ENCODE data around the gene KANSL1L. TPM values are rescaled to one million over a fixed set of nuclear protein-coding genes. Genes with fewer than 3 reads are reported as not detected.

The KANSL1L gene
- total and polyA plus RNA-seq, 2 experiments from 2014 or later: 7.4 to 21.1 TPM

GRCh38 chr2:210092791-210093190 lies 78.4 kb downstream of the KANSL1L start:
- H3K79me2 ChIP-seq (replicated peaks; ENCODE audit: insufficient read depth): no peaks in the 10 kb centered on the region
- TF ChIP-seq EZH2phosphoT487 (IDR thresholded peaks at IDR 0.05; ENCODE audit: unreplicated experiment): no peak
- TF ChIP-seq POLR2AphosphoS5 (IDR thresholded peaks at IDR 0.05; ENCODE audit: low read depth): no peak
- TF ChIP-seq, protein P1, sequence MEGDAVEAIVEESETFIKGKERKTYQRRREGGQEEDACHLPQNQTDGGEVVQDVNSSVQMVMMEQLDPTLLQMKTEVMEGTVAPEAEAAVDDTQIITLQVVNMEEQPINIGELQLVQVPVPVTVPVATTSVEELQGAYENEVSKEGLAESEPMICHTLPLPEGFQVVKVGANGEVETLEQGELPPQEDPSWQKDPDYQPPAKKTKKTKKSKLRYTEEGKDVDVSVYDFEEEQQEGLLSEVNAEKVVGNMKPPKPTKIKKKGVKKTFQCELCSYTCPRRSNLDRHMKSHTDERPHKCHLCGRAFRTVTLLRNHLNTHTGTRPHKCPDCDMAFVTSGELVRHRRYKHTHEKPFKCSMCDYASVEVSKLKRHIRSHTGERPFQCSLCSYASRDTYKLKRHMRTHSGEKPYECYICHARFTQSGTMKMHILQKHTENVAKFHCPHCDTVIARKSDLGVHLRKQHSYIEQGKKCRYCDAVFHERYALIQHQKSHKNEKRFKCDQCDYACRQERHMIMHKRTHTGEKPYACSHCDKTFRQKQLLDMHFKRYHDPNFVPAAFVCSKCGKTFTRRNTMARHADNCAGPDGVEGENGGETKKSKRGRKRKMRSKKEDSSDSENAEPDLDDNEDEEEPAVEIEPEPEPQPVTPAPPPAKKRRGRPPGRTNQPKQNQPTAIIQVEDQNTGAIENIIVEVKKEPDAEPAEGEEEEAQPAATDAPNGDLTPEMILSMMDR (conservative IDR thresholded peaks at IDR 0.05; ENCODE audit: low read depth in 2 of 2): peak; percentile 23 to 56
- TF ChIP-seq ZNF114 (CRISPR knock-in tag; IDR thresholded peaks at IDR 0.05): no peak
- no peak overlapping the region for H3K4me2 ChIP-seq
- ATAC-seq (peak; percentile 85), DNase-seq (ENCODE audit: low spot score) (peak; percentile 52)
- no peak overlapping the region for H3K27ac ChIP-seq (ENCODE audit: low read depth)
- H3K27me3 ChIP-seq (ENCODE audit: insufficient read depth): no peaks in the 10 kb centered on the region
- Mint-ChIP-seq H3K4me3 (no peak overlapping the region), H3K27ac (no peak overlapping the region), H3K36me3 (ENCODE audit: low read depth) (no peaks in the 10 kb centered on the region), H3K27me3 (ENCODE audit: insufficient read depth, low read depth, poor library complexity) (no peaks in the 10 kb centered on the region), H3K4me1 (peaks cover 4% of the 10 kb centered on the region), H3K9me3 (no peaks in the 10 kb centered on the region)
- H3K36me3 ChIP-seq (ENCODE audit: insufficient read depth): no peaks in the 10 kb centered on the region
- no peaks in the 10 kb centered on the region for H3F3A ChIP-seq (replicated peaks; ENCODE audit: low read depth)
- 0 out of 2 replicates have a peak, but pooled peaks cover 6% of the 10 kb centered on the region for H4K20me1 ChIP-seq (replicated peaks; ENCODE audit: insufficient read depth)
- no peak overlapping the region for H3K4me3 ChIP-seq
- no peaks in the 10 kb centered on the region for H3K9me2 ChIP-seq (ENCODE audit: insufficient read depth)
- H2AFZ ChIP-seq: no peak overlapping the region
- H3K4me1 ChIP-seq (ENCODE audit: insufficient read depth): no peaks in the 10 kb centered on the region

DNA sequence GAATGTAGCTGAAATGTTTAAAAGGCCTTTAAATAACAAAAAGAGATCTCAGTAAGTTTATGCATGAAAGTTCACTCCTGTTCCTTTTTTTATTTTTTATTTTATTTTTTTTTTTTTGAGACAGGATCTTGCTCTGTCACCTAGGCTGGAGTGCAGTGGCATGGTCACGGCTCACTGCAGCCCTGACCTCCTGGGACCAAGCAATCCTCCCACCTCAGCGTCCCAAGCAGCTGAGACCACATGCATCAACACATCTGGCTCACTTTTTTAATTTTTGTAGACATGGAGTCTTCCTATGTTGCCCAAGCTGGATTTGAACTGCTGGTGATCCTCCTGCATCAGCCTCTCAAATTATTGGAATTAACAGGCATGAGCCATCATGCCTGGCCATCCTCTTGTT lies 84.3 kb downstream of the KANSL1L start:
- H3K9me3 Mint-ChIP-seq: no peaks in the 10 kb centered on the region
- no peaks in the 10 kb centered on the region for H3K27me3 Mint-ChIP-seq (ENCODE audit: insufficient read depth, low read depth, poor library complexity)
- Histone ChIP-seq H3K4me3 (no peak overlapping the region), H3K27ac (ENCODE audit: low read depth) (no peak overlapping the region), H3K9me2 (ENCODE audit: insufficient read depth) (no peaks in the 10 kb centered on the region), H4K20me1 (replicated peaks; ENCODE audit: insufficient read depth) (0 out of 2 replicates have a peak, but pooled peaks cover 6% of the 10 kb centered on the region), H3K4me1 (ENCODE audit: insufficient read depth) (no peaks in the 10 kb centered on the region), H3K4me2 (no peak overlapping the region), H3K36me3 (ENCODE audit: insufficient read depth) (no peaks in the 10 kb centered on the region), H3K79me2 (replicated peaks; ENCODE audit: insufficient read depth) (no peaks in the 10 kb centered on the region), H3F3A (replicated peaks; ENCODE audit: low read depth) (no peaks in the 10 kb centered on the region), H2AFZ (no peak overlapping the region), H3K27me3 (ENCODE audit: insufficient read depth) (no peaks in the 10 kb centered on the region)
- H3K4me1 Mint-ChIP-seq: no peaks in the 10 kb centered on the region; the same call in 2 of the 3 replicates
- no peak for ATAC-seq
- no peak overlapping the region for H3K4me3 Mint-ChIP-seq
- no peak for DNase-seq (ENCODE audit: low spot score)
- H3K27ac Mint-ChIP-seq: no peak overlapping the region
- H3K36me3 Mint-ChIP-seq (ENCODE audit: low read depth): no peaks in the 10 kb centered on the region
- no peak for TF ChIP-seq POLR2AphosphoS5 (IDR thresholded peaks at IDR 0.05; ENCODE audit: low read depth)
- no peak for TF ChIP-seq ZNF114 (CRISPR knock-in tag; IDR thresholded peaks at IDR 0.05)
- TF ChIP-seq ZNF462 (CRISPR knock-in tag; IDR thresholded peaks at IDR 0.05): no peak
- TF ChIP-seq NANOG (IDR thresholded peaks at IDR 0.05; ENCODE audit: borderline replicate concordance): no peak
- TF ChIP-seq STAT1 (IDR thresholded peaks at IDR 0.05; ENCODE audit: unreplicated experiment): no peak
- TF ChIP-seq, protein P1 (conservative IDR thresholded peaks at IDR 0.05; ENCODE audit: low read depth in 2 of 2): no peak
